ENCODE data around the gene STEAP4.
"Not testable (repeated sequence)": the region's sequence is repeated elsewhere in the genome, so short reads cannot be mapped to it uniquely, and the experiment has no call there.

Gene STEAP4

DNA sequence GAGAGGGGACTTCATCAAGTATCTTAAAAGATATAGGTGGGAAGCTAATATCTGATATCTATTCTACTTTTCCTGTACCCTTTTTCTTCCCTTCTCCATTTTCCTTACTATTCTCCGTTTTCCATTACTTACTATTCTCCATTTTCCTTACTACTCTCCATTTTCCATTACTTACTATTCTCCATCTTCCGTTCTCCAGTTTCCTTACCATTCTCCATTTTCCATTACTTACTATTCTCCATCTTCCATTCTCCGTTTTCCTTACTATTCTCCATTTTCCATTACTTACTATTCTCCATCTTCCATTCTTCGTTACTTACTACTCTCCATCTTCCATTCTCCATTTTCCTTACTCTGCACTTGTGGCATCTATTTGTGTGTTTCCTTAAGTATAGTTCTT, 39.3 kb downstream of the STEAP4 start:
- FAIRE-seq: no peak

DNA sequence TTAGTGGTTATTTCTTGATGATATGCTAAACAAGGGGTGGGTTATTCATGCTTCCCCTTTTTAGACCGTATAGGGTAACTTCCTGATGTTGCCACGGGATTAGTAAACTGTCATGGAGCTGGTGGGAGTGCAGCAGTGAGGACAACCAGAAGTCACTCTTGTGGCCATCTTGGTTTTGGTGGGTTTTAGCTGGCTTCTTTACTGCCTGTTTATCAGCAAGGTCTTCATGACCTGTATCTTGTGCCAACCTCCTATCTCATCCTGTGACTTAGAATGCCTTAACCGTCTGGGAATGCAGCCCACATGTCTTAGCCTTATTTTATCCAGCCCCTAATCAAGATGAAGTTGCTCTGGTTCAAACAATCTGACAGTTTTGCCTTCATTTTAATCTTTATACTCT, 41.7 kb downstream of the STEAP4 start:
- not testable (repeated sequence) for FAIRE-seq

DNA sequence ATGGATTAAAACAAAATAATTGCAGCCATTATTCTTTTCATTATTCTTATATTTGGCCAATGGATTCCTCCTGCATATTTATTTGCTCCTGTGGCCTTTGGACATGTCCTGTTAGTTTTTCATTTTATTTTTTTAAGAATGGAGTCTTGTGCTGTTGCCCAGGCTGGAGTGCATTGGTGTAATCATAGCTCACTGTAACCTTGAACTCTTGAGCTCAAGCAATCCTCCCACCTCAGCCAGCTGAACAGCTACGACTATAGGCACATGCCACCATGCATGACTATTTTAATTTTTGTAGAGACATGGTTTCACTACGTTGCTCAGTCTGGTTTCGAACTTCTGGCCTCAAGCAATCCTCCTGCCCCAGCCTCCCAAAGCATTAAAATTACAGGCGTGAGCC, 44.1 kb downstream of the STEAP4 start:
- FAIRE-seq: no peak

DNA sequence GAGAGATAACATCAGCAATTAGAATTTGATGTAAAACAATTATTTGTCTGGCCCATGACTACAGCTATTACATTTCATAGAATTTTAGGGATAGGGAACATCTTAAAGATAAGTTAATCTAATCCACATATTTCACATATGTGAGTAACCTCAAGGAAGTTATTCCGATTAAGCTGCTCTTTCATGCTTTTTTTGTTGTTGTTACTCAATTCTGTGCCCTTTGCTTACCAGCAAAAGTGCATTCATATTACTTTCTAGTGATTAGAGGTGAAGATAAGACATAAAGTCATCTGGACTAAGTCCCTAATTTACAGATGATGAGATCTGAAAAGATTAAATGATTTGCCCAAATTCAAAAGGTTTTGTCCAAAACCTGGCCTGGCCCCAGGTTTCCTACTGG, 46.0 kb downstream of the STEAP4 start:
- FAIRE-seq: no peak

DNA sequence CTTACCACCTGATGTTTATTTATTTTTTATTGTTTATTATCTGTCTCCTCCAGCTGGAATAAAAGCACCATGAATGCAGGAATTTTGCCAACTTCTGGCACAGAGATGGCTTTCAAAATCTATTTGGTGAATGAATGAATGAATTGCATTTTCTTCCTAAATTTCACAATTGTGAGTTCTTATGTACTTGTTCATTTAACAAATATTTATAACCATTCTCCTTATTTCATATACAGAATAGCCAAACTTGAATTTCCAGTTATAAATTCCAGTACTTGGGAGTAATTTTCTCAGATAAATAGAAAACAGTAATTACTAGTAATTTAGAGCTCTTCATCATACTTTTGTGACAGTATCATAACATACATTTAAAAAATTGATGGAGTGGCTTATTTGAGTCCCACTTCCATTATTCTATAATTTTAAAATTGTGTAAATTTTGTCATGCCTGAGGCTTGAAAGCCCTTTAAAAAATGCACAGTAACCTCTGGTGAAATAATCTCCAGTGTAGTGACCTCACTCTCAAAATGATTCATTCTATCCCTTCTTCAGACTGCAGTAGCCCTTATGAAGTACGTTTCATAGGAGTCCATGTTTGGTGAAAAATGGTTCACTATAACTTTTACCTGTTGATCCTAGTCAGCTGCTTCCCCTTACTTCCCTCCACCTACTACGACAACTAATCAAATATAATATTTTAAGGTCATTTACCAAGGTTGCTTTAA, 46.9 kb downstream of the STEAP4 start:
- FAIRE-seq: no peak

DNA sequence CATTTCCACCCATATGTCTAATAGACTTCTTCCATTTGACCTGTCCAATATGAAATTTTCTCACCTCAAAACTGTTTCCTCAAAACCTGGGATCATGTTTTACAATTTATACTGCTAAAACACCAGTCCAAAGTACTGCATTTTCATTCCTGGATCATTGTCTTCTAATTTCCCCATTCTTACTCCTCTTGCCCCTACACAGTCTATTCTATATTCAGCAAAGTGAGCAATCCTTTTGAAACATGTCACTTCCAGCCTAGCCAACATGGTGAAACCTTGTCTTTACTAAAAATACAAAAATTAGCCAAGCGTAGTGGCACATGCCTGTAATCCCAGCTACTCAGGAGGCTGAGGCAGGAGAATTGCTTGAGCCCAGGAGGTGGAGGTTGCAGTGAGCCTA, 48.4 kb downstream of the STEAP4 start:
- not testable (repeated sequence) for FAIRE-seq

DNA sequence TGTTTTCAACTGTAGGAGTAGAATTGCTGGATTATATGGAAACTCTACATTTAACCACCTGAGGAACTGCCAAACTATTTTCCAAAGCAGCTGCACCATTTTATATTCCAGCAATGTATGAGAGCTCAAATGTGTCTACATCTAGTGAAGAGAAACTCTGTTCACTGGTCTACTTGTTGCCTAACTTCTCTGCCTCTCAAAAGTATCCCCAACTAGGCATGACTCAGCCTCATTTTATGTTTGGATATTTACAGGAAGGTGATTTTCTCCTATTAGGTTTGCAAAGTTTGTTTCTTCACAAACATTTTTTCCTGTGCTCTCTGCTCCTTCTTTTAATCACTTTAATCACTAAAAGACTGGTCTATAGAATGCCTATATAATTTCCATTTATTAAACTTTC, 49.8 kb downstream of the STEAP4 start:
- no peak for FAIRE-seq

DNA sequence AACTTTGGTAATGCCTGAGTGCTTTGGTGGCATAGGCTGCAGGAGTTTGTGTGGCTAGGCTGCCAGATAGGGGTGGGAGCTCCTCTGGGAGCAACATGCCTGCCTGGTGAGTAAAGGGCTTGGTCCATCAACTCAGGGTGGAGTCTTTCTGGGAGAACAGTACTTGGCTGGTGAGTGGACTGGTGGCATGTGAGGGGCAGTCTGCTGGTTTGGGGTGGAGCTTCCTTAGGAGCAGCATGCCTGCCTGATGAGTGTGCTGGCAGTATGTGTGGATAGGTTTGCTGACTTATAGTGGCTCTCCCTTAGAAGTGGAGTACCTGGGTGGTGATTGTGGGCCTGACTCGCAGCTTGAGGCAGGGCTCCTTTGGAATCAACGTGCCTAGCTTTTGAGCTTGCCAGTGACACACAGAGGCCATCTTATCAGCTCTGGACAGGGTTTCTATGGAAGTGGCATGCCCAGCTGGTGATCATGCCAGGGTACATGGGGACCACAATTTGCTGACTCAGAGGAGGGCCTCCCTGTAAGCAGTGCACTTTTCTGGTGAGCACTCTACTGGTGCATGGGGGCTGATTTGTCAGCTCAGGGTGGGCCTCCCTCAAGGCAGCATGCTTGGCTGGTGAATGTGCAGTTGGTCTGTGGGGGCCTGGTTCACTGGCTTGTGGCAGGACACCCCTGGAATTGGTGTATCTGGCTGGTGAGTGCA, 51.8 kb downstream of the STEAP4 start:
- FAIRE-seq: no peak

DNA sequence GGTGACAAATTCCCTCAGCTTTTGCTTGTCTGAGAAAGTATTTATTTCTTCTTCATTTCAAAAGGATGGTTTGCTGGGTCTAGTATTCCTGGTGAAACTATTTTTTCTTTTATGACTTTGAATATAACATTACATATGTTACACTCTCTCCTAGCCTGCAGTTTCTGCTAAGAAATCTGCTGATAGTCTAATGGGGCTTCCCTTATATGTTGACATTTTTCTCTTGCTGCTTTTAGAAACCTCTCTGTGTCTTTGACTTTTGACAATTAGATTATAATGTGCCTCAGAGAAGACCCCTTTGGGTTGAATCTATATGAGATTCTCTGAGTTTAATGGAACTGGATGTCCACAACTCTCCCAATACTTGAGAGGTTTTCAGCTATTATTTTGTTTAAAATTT, 53.1 kb downstream of the STEAP4 start:
- FAIRE-seq: no peak

DNA sequence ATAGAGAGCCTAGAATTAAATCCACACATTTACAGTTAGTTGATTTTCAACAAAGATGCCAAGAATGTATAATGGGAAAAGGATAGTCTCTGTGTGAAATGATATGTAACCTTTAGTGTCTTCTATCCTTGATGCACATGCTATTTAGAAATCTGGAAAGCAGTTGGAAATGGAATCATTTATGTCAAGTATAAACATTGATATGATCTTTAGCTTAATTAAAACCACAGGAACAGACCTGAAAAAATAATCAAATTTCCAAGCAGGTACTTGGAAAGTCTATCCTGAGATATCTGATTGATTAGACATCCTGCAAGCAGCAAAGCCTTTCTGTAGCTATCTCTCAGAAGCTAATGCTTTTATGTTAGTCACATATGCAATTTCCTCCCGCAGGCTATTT, 62.4 kb downstream of the STEAP4 start:
- FAIRE-seq: no peak

DNA sequence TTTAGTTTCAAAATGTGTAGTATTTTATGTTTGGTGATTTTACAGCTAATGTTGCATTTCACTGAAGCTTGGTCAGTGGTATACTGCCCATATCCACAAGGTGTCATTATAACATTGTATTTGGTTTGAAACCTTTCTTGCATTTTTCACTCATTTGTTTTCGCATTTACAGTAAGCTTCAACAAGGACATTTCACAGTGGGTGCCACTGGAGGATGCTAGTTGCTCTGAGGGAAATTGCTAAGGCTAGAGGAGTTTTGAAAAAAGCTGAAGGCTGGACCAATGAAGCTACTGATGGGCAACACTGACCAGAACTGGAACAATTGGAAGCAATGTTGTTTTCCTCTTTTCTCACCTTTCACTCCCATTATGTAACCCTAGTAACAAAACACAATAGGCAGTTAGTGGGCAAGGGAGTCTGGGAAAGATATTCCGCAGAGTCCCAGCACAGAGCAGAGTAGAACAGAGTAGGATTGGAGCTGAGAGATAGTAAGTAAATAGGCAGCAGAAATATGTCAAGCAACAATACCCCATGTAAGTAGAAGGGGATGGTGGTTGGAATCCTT, 63.3 kb downstream of the STEAP4 start:
- FAIRE-seq: peak; percentile 95

DNA sequence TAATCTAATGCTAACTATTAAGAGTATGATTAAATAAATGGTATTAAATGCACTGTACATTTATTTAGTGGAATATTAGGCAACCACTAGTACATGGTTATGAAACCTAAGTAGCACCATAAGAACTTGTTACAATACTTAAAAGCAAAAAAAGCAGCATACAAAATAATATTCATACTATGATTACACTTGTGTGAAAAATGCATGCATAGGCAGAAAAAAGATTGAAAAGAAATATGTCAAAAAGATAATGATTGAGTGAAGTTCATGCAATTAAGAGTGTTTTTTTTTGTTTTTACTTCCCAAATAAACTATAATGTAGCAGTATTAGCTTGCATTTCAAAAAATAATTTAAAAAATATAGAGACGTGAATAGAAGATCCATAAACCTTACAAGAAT, 66.8 kb downstream of the STEAP4 start:
- no peak for FAIRE-seq

DNA sequence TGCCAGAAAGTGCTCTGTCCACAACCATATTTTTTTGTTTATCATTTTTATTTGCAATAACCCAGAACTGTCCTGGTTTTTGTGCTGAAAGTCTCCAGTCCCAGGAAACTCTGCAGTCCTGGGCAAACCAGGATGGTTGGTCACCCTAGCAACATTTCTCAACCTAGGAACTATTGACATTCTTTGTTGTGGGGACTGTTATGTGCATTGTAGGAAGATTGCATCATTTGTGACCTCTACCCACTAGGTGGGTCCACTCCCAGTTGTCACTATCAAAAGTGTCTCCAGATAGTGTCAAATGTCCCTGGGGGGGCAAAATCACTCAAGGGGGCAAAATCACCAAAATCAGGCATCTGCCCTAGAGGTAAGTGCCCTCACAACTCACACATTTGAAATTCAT, 72.9 kb downstream of the STEAP4 start:
- no peak for FAIRE-seq

DNA sequence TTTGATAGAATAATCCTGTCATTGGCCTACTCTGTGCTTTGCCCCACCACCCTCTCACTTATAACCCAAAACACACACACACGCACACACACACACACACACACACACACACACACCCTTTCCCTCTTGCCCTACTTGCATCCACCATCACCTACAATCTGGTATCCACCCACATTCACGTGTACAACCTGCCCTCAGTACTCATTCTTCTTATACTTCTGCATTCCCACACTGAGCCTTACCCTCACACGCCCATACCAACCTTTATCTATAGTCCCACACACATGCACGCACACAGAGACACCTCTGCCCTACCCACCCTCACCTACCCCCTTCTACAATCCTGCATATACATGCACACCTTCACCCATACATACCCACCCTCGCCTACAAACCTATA, 76.0 kb downstream of the STEAP4 start:
- no peak for FAIRE-seq

DNA sequence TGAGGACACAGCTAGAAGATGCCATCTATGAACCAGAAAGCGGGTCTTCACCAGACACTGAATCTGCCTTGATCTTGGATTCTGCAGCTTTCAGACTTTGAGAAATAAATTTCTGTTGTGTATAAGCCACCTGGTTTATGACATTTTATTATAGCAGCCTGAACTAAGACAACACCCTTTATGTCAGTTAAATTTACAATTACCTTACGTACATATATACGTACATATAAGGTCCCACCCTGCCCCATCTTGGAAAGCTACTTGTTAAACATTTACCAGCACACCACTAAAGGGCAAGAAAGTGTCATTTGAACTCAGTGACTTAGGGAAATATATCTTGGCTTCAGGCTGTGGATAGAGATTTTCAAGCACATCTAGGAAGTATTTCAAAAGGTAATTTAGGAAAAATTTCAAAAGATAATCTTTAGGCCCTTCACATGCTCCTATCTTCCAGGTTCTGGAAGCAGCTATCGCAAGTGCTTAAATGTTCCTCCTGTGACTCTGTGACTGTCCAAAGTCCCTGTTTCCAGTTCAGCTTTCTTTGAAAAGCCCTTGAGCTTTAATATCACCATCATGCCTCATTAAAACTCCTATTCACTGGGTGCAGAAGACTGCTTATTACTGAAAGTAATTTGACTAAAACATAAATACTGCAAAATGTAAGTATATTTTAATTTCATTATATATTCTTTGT, 77.2 kb downstream of the STEAP4 start:
- FAIRE-seq: no peak

DNA sequence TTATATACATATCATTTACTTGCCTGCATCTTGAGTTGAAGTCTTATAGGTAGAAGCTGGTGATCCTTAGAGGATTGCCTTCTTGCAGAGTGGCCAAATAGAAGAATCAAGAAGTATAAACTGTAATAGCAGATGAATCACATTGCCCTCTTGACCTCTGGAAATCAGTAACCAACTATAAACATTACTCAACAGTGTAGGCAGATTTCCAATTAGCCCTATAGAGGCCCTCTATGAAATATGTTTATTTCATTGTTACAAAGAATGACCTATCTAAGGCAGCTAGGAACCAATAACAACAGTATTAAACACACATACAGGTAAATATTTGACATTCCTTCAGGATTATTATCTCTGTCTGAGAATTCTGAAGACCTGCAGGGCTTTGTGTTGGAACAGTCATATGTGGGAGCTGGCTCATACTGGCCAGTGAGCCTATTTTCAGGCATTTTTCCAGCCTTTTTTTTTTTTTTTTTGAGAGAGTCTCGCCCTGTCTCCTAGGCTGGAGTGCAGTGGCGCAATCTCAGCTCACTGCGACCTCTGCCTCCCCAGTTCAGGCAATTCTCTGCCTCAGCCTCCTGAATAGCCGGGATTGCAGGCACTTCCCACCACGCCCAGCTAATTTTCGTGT, 79.7 kb downstream of the STEAP4 start:
- no peak for FAIRE-seq

DNA sequence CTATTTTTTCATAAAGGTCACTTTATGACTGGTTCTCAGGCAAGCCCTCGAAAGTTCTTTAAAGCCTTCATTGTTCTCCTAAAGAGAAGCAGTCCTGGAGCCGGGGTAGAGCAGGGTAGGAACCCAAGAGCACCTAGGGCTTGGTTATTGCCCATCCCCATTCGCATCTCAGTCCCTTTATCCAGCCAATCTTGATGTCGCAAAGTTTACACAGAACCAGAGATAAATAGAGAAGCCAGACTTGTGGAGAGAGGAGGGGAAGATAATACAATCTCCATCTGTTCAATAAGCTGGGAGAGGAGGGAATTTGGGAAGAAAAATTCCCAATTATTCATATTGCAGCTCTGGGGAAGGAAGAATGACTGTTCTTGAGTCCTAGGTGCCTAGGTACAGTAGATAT, 80.5 kb downstream of the STEAP4 start:
- FAIRE-seq: no peak

DNA sequence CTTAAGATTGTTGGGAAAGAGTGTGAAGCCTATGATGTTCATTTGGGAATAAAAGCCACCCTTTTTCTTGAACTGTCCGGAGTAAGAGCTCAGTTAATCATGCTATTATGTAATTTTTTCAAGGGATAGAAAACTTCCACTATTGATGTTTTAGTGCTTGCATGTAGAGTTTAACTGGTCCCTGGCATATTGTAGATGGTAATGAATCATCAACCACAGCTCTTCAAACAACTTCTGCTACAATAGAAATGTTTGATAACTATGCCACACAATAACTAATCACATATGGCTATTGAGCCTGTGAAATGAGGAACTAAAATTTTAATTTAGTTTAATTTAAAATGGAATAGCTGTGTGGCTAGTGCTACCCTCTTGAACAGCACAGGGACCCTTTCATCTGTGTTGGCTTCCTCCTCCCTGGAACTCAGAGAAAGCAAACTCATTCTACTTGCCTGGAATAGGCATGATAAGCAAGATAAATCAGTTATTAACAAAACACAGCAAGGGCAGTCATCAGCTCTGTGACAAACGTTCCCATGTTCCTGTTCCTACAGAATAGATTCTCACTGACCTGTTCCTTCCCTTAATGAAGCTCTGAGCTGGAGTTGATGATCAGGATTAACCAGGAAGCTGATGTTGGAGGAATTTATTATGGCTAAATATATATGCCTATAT, 82.0 kb downstream of the STEAP4 start:
- no peak for FAIRE-seq

DNA sequence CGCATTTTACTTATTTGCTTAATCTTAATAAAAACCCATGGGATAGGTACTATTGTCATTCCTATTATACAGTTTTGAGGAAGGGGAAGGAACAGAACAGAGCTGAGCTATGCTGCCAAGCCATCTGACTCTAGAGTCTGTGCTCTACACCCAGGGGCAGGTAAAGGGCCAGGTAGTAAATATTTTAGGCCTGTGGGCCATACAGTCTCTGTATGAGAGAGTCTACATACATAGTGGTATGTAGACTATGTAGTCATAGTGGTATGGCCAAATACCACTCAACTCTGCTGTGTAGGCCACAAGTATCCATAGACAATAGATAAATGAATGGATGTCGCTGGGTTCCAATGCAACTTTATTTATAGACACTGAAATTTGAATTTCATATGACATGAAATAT, 83.4 kb downstream of the STEAP4 start:
- no peak for FAIRE-seq

All from A204.1 (cell line).